DOHH2 (cell line): ENCODE measurements around the gene BTBD7.

Source experiments
- H3F3A ChIP-seq: fragments of 200-600 bp; sonication (generic), shearing (Covaris generic); 2 replicates; pipeline ENCODE4 v1.6.0; 2016; ENCODE audit warnings: antibody characterized with exemption, mild to moderate bottlenecking; ENCODE audit not compliant: control insufficient read depth, insufficient read depth
- H3K27ac ChIP-seq: fragments of 200-600 bp; sonication (generic); 2 replicates; pipeline ENCODE4 v1.5.1; 2014; ENCODE audit warnings: low read depth, mild to moderate bottlenecking, low read length, moderate library complexity
- H3K27me3 ChIP-seq: fragments of 200-600 bp; sonication (generic); 2 replicates; pipeline ENCODE4 v1.6.1; 2014; ENCODE audit warnings: mild to moderate bottlenecking, low read length, mixed read lengths; ENCODE audit not compliant: control insufficient read depth
- H3K36me3 ChIP-seq: fragments of 200-600 bp; sonication (generic); 2 replicates; pipeline ENCODE4 v1.6.1; 2014; ENCODE audit warnings: mild to moderate bottlenecking, low read length, moderate library complexity, mixed read lengths; ENCODE audit not compliant: control insufficient read depth
- H3K4me1 ChIP-seq: fragments of 200-600 bp; sonication (generic); 2 replicates; pipeline ENCODE4 v1.6.1; 2014; ENCODE audit warnings: mild to moderate bottlenecking, low read length, mixed read lengths; ENCODE audit not compliant: control insufficient read depth
- H3K4me2 ChIP-seq: fragments of 200-600 bp; sonication (generic); 2 replicates; pipeline ENCODE4 v1.6.0; 2014; ENCODE audit warnings: mild to moderate bottlenecking, low read length, moderate library complexity
- H3K4me3 ChIP-seq: fragments of 200-600 bp; sonication (generic); 2 replicates; pipeline ENCODE4 v1.5.1; 2014; ENCODE audit warnings: mild to moderate bottlenecking, low read length, mixed read lengths
- H3K79me2 ChIP-seq: fragments of 200-600 bp; sonication (generic); 2 replicates; pipeline ENCODE4 v1.6.1; 2014; ENCODE audit warnings: mild to moderate bottlenecking, low read length, mixed read lengths; ENCODE audit not compliant: control insufficient read depth
- H3K9me2 ChIP-seq: fragments of 200-600 bp; sonication (generic); replicated peaks from 2 replicates; pipeline ENCODE4 v1.6.1; 2014; ENCODE audit warnings: mild to moderate bottlenecking, low read length, mixed read lengths; ENCODE audit not compliant: control insufficient read depth
- H3K9me3 ChIP-seq: fragments of 200-600 bp; sonication (generic); 2 replicates; pipeline ENCODE4 v1.6.1; 2014; ENCODE audit warnings: antibody characterized with exemption, low read length, mixed read lengths; ENCODE audit not compliant: control insufficient read depth, insufficient read depth
- H4K20me1 ChIP-seq: fragments of 200-600 bp; sonication (generic); 2 replicates; pipeline ENCODE4 v1.6.0; 2014; ENCODE audit warnings: low read depth, mild to moderate bottlenecking, antibody characterized with exemption, low read length, moderate library complexity; ENCODE audit not compliant: control insufficient read depth, insufficient read depth
- EZH2phosphoT487 ChIP-seq: fragments of 200-600 bp; sonication (generic); IDR thresholded peaks from 2 replicates; pipeline ENCODE4 v1.6.1; 2017; ENCODE audit warnings: borderline replicate concordance, mild to moderate bottlenecking, antibody characterized with exemption, low read length, moderate library complexity, mixed read lengths
- TF ChIP-seq, protein P1 (sequence below): fragments of 200-600 bp; sonication (generic); IDR thresholded peaks from one replicate; pipeline ENCODE4 v1.5.1; 2014; ENCODE audit warnings: antibody characterized with exemption, mild to moderate bottlenecking, low read depth, low read length; ENCODE audit not compliant: poor library complexity, severe bottlenecking

Gene BTBD7

DNA sequence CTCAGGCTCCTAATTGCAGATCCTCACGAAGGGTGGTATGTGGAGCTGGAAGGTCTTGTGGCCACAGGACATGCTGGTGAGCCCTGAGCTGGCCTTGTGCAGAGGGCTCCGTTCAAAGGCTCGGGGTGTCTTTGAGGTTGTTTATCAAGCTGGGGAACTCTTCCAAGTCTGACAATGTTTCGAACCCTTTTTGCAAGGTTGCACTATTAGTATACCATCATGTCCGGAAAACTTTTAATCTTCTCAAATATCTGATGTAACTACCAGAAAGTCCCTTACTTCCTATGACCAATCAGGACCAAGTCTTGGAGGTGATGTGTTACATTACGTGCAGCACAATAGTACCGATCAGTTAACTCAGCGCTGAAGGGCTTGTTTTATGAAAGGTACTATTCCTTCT is 104.3 kb downstream of the BTBD7 start:
- Histone ChIP-seq H3K4me3 (no peak overlapping the region), H4K20me1 (no peaks in the 10 kb centered on the region), H3K9me2 (no peaks in the 10 kb centered on the region), H3K4me1 (peaks cover 5% of the 10 kb centered on the region; the same call in 1 of the 2 replicates), H3K79me2 (no peaks in the 10 kb centered on the region), H3K4me2 (no peak overlapping the region), H3K36me3 (peaks cover 45% of the 10 kb centered on the region), H3F3A (0 out of 2 replicates have a peak, but pooled peaks cover 3% of the 10 kb centered on the region), H3K9me3 (no peaks in the 10 kb centered on the region), H3K27me3 (no peaks in the 10 kb centered on the region), H3K27ac (no peak overlapping the region)
- TF ChIP-seq, protein P1, sequence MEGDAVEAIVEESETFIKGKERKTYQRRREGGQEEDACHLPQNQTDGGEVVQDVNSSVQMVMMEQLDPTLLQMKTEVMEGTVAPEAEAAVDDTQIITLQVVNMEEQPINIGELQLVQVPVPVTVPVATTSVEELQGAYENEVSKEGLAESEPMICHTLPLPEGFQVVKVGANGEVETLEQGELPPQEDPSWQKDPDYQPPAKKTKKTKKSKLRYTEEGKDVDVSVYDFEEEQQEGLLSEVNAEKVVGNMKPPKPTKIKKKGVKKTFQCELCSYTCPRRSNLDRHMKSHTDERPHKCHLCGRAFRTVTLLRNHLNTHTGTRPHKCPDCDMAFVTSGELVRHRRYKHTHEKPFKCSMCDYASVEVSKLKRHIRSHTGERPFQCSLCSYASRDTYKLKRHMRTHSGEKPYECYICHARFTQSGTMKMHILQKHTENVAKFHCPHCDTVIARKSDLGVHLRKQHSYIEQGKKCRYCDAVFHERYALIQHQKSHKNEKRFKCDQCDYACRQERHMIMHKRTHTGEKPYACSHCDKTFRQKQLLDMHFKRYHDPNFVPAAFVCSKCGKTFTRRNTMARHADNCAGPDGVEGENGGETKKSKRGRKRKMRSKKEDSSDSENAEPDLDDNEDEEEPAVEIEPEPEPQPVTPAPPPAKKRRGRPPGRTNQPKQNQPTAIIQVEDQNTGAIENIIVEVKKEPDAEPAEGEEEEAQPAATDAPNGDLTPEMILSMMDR, result no peak
- no peak for TF ChIP-seq EZH2phosphoT487

DNA sequence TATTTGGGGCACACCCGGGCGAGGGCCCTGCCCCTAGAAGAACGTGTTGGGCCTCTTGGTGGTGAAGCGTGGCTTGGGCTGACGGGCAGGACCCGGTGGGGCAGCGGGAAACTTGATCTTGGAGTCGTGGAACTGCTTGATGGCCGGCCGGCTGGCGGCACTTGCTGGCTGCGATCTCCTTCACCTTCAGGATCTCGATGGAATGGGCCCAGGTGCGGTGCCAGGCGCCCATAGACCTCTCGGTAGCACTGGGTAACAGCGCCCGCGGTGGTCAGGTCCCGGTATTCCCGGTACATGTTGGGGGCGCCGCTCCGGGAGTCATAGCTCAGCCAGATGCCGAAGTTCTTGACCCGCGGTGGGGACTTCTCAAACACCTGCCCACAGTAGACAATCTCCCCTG is 109.3 kb downstream of the BTBD7 start:
- Histone ChIP-seq H3K36me3 (peaks cover 85% of the 10 kb centered on the region), H3K27me3 (no peaks in the 10 kb centered on the region), H3K9me2 (no peaks in the 10 kb centered on the region), H3K4me1 (peaks cover 28% of the 10 kb centered on the region), H3K9me3 (no peaks in the 10 kb centered on the region), H3K27ac (no peak overlapping the region), H3F3A (peaks cover 10% of the 10 kb centered on the region), H3K4me2 (no peak overlapping the region), H3K79me2 (no peaks in the 10 kb centered on the region), H3K4me3 (no peak overlapping the region), H4K20me1 (no peaks in the 10 kb centered on the region)
- TF ChIP-seq, protein P1, result no peak
- no peak for TF ChIP-seq EZH2phosphoT487

DNA sequence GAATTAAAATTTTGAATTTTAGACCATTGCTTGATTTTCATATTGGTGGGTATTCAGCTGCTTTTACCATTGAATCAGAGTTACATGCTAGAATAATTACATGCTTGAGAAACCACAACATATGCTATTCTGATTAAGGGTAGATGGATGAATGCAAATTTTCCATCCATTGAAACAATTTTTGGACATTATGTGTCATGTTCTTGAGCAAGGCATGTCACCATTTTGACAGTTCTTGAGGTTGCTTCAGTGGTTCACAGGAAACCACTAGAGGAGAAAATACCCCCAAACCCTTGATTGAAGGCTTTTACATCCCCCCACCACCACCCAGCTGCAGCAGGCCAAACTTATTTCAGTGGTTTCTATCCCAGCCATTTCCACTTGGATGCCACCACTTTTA is 112.3 kb downstream of the BTBD7 start:
- Histone ChIP-seq H3K4me2 (peak overlapping the region; percentile 47), H3K9me3 (no peaks in the 10 kb centered on the region), H3K27ac (peak overlapping the region; percentile 81), H3K4me3 (no peak overlapping the region), H4K20me1 (no peaks in the 10 kb centered on the region), H3K36me3 (peaks cover 81% of the 10 kb centered on the region), H3K79me2 (no peaks in the 10 kb centered on the region), H3K4me1 (peaks cover 29% of the 10 kb centered on the region), H3F3A (peaks cover 10% of the 10 kb centered on the region), H3K27me3 (no peaks in the 10 kb centered on the region), H3K9me2 (no peaks in the 10 kb centered on the region)
- no peak for TF ChIP-seq EZH2phosphoT487
- TF ChIP-seq, protein P1, result no peak
